PC-9 (cell line): ENCODE results near the gene KRT79. TPM values are rescaled to one million over a fixed set of nuclear protein-coding genes. Genes with fewer than 3 reads are reported as not detected.

Experiments used
- BruUV-seq: library from RNA; stranded (reverse); fragments of 400-500 nt; replicated peaks from 2 replicates; lab custom pipeline; 2021; lab: Mats Ljungman, UMichigan
- CTCF ChIA-PET: fragments of 300-600 bp; sonication (Branson Sonifier 250); formaldehyde crosslinking; loops from one replicate; lab custom pipeline; 2022; ENCODE audit warnings: antibody characterized with exemption; lab: Charles Lee
- POLR2A ChIA-PET: fragments of 300-600 bp; sonication (Branson Sonifier 250); formaldehyde crosslinking; loops from one replicate; lab custom pipeline; 2022; ENCODE audit warnings: antibody characterized with exemption; ENCODE audit not compliant: unreplicated experiment; lab: Charles Lee
- DNase-seq, 2 experiments: peaks; one replicate each; pipeline versions ENCODE4 v3.0.0 to v3.0.0-alpha.2; 2015 to 2022; ENCODE audit warnings: mixed read lengths in 1 of 2
- H2AFZ ChIP-seq: fragments of 200-600 bp; sonication (generic); 2 replicates; pipeline ENCODE4 v1.8.1; 2017; ENCODE audit warnings: antibody characterized with exemption
- H3F3A ChIP-seq: fragments of 200-600 bp; sonication (generic); 2 replicates; pipeline ENCODE4 v1.8.1; 2017; ENCODE audit warnings: antibody characterized with exemption, mild to moderate bottlenecking, low read depth; ENCODE audit not compliant: insufficient read depth
- H3K27ac ChIP-seq: fragments of 200-600 bp; sonication (generic); 2 replicates; pipeline ENCODE4 v1.6.1; 2016; ENCODE audit warnings: mixed run types
- H3K27me3 ChIP-seq: fragments of 200-600 bp; sonication (generic); 2 replicates; pipeline ENCODE4 v1.6.1; 2016; ENCODE audit warnings: low read depth, mixed run types; ENCODE audit not compliant: insufficient read depth
- H3K36me3 ChIP-seq: fragments of 200-600 bp; sonication (generic); 2 replicates; pipeline ENCODE4 v1.6.1; 2016; ENCODE audit warnings: low read depth, mixed run types
- H3K4me1 ChIP-seq: fragments of 200-600 bp; sonication (generic); replicated peaks from 2 replicates; pipeline ENCODE4 v1.6.1; 2016; ENCODE audit warnings: mixed run types; ENCODE audit not compliant: insufficient read depth
- H3K4me2 ChIP-seq: fragments of 200-600 bp; sonication (generic); 2 replicates; pipeline ENCODE4 v1.6.1; 2017; ENCODE audit warnings: mixed run types
- H3K4me3 ChIP-seq: fragments of 200-600 bp; sonication (generic); 2 replicates; pipeline ENCODE4 v1.6.1; 2016; ENCODE audit warnings: mixed run types
- H3K79me2 ChIP-seq: fragments of 200-600 bp; sonication (generic); 2 replicates; pipeline ENCODE4 v1.6.1; 2017; ENCODE audit warnings: low read depth, mixed run types
- H3K9me2 ChIP-seq: fragments of 200-600 bp; sonication (generic); 2 replicates; pipeline ENCODE4 v1.8.1; 2017; ENCODE audit warnings: mild to moderate bottlenecking; ENCODE audit not compliant: insufficient read depth
- H3K9me3 ChIP-seq: fragments of 200-600 bp; sonication (generic); 2 replicates; pipeline ENCODE4 v1.8.1; 2016; ENCODE audit warnings: low read depth; ENCODE audit not compliant: insufficient read depth
- H4K20me1 ChIP-seq: fragments of 200-600 bp; sonication (generic); 2 replicates; pipeline ENCODE4 v1.8.1; 2017; ENCODE audit not compliant: insufficient read depth
- CTCF ChIP-seq: fragments of 200-600 bp; sonication (generic); conservative IDR thresholded peaks from 2 replicates; pipeline ENCODE4 v1.6.1; 2017; ENCODE audit warnings: mixed run types, antibody characterized with exemption, mild to moderate bottlenecking, moderate library complexity
- EZH2 ChIP-seq: fragments of 200-600 bp; sonication (generic); IDR thresholded peaks from 2 replicates; pipeline ENCODE4 v1.8.0; 2017; ENCODE audit warnings: antibody characterized with exemption, low read depth
- intact Hi-C: fragments of 100-400 bp; cut with micrococcal nuclease; formaldehyde crosslinking; loops from one replicate; pipeline ENCODE4 v1.10.0; 2022; ENCODE audit not compliant: unreplicated experiment
- total RNA-seq: library from RNA; stranded (reverse); gene quantifications from 2 replicates; pipeline ENCODE4 v1.2.3, GENCODE V29; 2021

The KRT79 gene
- total RNA-seq, 1 experiment from 2014 or later: 0.28 TPM

- H3K79me2 ChIP-seq: no peaks in the 10 kb centered on the region
- H3K4me2 ChIP-seq: no peak overlapping the region
Measured at GRCh38 chr12:52808573-52809160, 25.4 kb downstream of the KRT79 start.

GRCh38 chr12:52807544-52808470 is 26.3 kb downstream of the KRT79 start:
- no peak for TF ChIP-seq CTCF
- TF ChIP-seq EZH2: no peak
- no peaks in the 10 kb centered on the region for H3K79me2 ChIP-seq
- H3F3A ChIP-seq: no peaks in the 10 kb centered on the region
- H3K4me1 ChIP-seq: no peaks in the 10 kb centered on the region
- no peak for DNase-seq
- no peak overlapping the region for H3K27ac ChIP-seq
- H3K4me3 ChIP-seq: no peak overlapping the region
- POLR2A ChIA-PET: interaction anchor here (0.6 kb wide), 2 partner anchors 11 to 97 kb away, joined by 4 to 5 read pairs; partner anchors contain the start of gene KRT8
- H3K36me3 ChIP-seq: no peaks in the 10 kb centered on the region
- H4K20me1 ChIP-seq: no peaks in the 10 kb centered on the region
- CTCF ChIA-PET: no interaction called here
- H3K9me3 ChIP-seq: no peaks in the 10 kb centered on the region
- no peaks in the 10 kb centered on the region for H3K27me3 ChIP-seq
- no peak overlapping the region for H2AFZ ChIP-seq
- no peaks in the 10 kb centered on the region for H3K9me2 ChIP-seq
- no peak overlapping the region for H3K4me2 ChIP-seq
- intact Hi-C loops: no loop called here
- no TSS peak for BruUV-seq

More at GRCh38 chr12:52808573-52809160, 25.4 kb downstream of the KRT79 start:
- H2AFZ ChIP-seq: no peak overlapping the region
- no TSS peak for BruUV-seq
- no peaks in the 10 kb centered on the region for H3K9me2 ChIP-seq
- POLR2A ChIA-PET: interaction anchor here (0.6 kb wide), 1 partner anchor 10 kb away, joined by 4 read pairs; no protein-coding TSS in a partner anchor
- H3K4me3 ChIP-seq: no peak overlapping the region
- no peak for DNase-seq
- no peaks in the 10 kb centered on the region for H3K4me1 ChIP-seq
- CTCF ChIA-PET: no interaction called here
- no peaks in the 10 kb centered on the region for H3K36me3 ChIP-seq
- TF ChIP-seq CTCF (no peak), EZH2 (no peak)
- H3K27ac ChIP-seq: no peak overlapping the region
- intact Hi-C loops: no loop called here
- no peaks in the 10 kb centered on the region for H3K9me3 ChIP-seq
- H3F3A ChIP-seq: no peaks in the 10 kb centered on the region
- no peaks in the 10 kb centered on the region for H3K27me3 ChIP-seq
- no peaks in the 10 kb centered on the region for H4K20me1 ChIP-seq

GRCh38 chr12:52806821-52807543 is 27.1 kb downstream of the KRT79 start:
- no peak for TF ChIP-seq EZH2
- TF ChIP-seq CTCF: no peak
- BruUV-seq: no TSS peak
- Histone ChIP-seq H2AFZ (no peak overlapping the region), H3K36me3 (no peaks in the 10 kb centered on the region), H3K27ac (no peak overlapping the region), H3K4me2 (no peak overlapping the region), H3K9me3 (no peaks in the 10 kb centered on the region), H3K4me3 (no peak overlapping the region), H3K27me3 (no peaks in the 10 kb centered on the region), H3K9me2 (no peaks in the 10 kb centered on the region), H3K79me2 (no peaks in the 10 kb centered on the region), H3K4me1 (0 out of 2 replicates have a peak, but pooled peaks cover 2% of the 10 kb centered on the region), H4K20me1 (no peaks in the 10 kb centered on the region), H3F3A (no peaks in the 10 kb centered on the region)
- POLR2A ChIA-PET: interaction anchor here (0.6 kb wide), 1 partner anchor 98 kb away, joined by 5 read pairs; the partner anchor contains the start of gene KRT8
- no peak for DNase-seq
- intact Hi-C loops: no loop called here
- CTCF ChIA-PET: no interaction called here
